ENCODE results near the gene ATG7. TPM values are rescaled to one million over a fixed set of nuclear protein-coding genes. Genes with fewer than 3 reads are reported as not detected.
A peak's percentile ranks its signal among the peaks of the same experiment; 100 is the strongest.
"Not testable (repeated sequence)": the region's sequence is repeated elsewhere in the genome, so short reads cannot be mapped to it uniquely, and the experiment has no call there.

The ATG7 gene
- total RNA-seq, 1 experiment from 2014 or later: 35.2 TPM

- Histone ChIP-seq H3K27me3 (ENCODE audit: control insufficient read depth, insufficient read depth, low read length) (no peaks in the 10 kb centered on the region), H3K36me3 (replicated peaks; ENCODE audit: control insufficient read depth, insufficient read depth, low read length) (no peaks in the 10 kb centered on the region), H3K4me3 (ENCODE audit: insufficient read depth, low read depth, low read length) (no peak overlapping the region)
- no peak for DNase-seq
These were observed 226.4 kb downstream of the ATG7 start for GRCh38 chr3:11498646-11499045.

GRCh38 chr3:11499144-11499543 is 226.9 kb downstream of the ATG7 start:
- Histone ChIP-seq H3K4me3 (ENCODE audit: insufficient read depth, low read depth, low read length) (no peak overlapping the region), H3K36me3 (replicated peaks; ENCODE audit: control insufficient read depth, insufficient read depth, low read length) (no peaks in the 10 kb centered on the region), H3K27me3 (ENCODE audit: control insufficient read depth, insufficient read depth, low read length) (no peaks in the 10 kb centered on the region)
- no peak for DNase-seq

GRCh38 chr3:11502413-11502812 is 230.2 kb downstream of the ATG7 start:
- not testable (repeated sequence) for H3K4me3 ChIP-seq (ENCODE audit: insufficient read depth, low read depth, low read length); H3K27me3 ChIP-seq (ENCODE audit: control insufficient read depth, insufficient read depth, low read length); H3K36me3 ChIP-seq (replicated peaks; ENCODE audit: control insufficient read depth, insufficient read depth, low read length); DNase-seq

GRCh38 chr3:11507719-11508118 is 235.5 kb downstream of the ATG7 start:
- H3K27me3 ChIP-seq (ENCODE audit: control insufficient read depth, insufficient read depth, low read length): no peaks in the 10 kb centered on the region
- H3K4me3 ChIP-seq (ENCODE audit: insufficient read depth, low read depth, low read length): no peak overlapping the region
- no peaks in the 10 kb centered on the region for H3K36me3 ChIP-seq (replicated peaks; ENCODE audit: control insufficient read depth, insufficient read depth, low read length)
- no peak for DNase-seq

- DNase-seq: no peak
- Histone ChIP-seq H3K4me3 (ENCODE audit: insufficient read depth, low read depth, low read length) (no peak overlapping the region), H3K36me3 (replicated peaks; ENCODE audit: control insufficient read depth, insufficient read depth, low read length) (no peaks in the 10 kb centered on the region), H3K27me3 (ENCODE audit: control insufficient read depth, insufficient read depth, low read length) (no peaks in the 10 kb centered on the region)
These were observed 236.4 kb downstream of the ATG7 start for GRCh38 chr3:11508346-11509172.

GRCh38 chr3:11509173-11510000 is 237.2 kb downstream of the ATG7 start:
- no peaks in the 10 kb centered on the region for H3K36me3 ChIP-seq (replicated peaks; ENCODE audit: control insufficient read depth, insufficient read depth, low read length)
- H3K4me3 ChIP-seq (ENCODE audit: insufficient read depth, low read depth, low read length): no peak overlapping the region
- no peaks in the 10 kb centered on the region for H3K27me3 ChIP-seq (ENCODE audit: control insufficient read depth, insufficient read depth, low read length)
- DNase-seq: peak; percentile 65

GRCh38 chr3:11510001-11510340 is 237.8 kb downstream of the ATG7 start:
- H3K27me3 ChIP-seq (ENCODE audit: control insufficient read depth, insufficient read depth, low read length): no peaks in the 10 kb centered on the region
- DNase-seq: peak; percentile 36
- H3K36me3 ChIP-seq (replicated peaks; ENCODE audit: control insufficient read depth, insufficient read depth, low read length): no peaks in the 10 kb centered on the region
- H3K4me3 ChIP-seq (ENCODE audit: insufficient read depth, low read depth, low read length): no peak overlapping the region

- Histone ChIP-seq H3K36me3 (replicated peaks; ENCODE audit: control insufficient read depth, insufficient read depth, low read length) (no peaks in the 10 kb centered on the region), H3K27me3 (ENCODE audit: control insufficient read depth, insufficient read depth, low read length) (no peaks in the 10 kb centered on the region), H3K4me3 (ENCODE audit: insufficient read depth, low read depth, low read length) (no peak overlapping the region)
- DNase-seq: no peak
These were observed 238.2 kb downstream of the ATG7 start for GRCh38 chr3:11510356-11510755.

GRCh38 chr3:11511606-11512005 is 239.4 kb downstream of the ATG7 start:
- DNase-seq; H3K27me3 ChIP-seq (ENCODE audit: control insufficient read depth, insufficient read depth, low read length); H3K36me3 ChIP-seq (replicated peaks; ENCODE audit: control insufficient read depth, insufficient read depth, low read length); H3K4me3 ChIP-seq (ENCODE audit: insufficient read depth, low read depth, low read length): not testable (repeated sequence)

- not testable (repeated sequence) for H3K4me3 ChIP-seq (ENCODE audit: insufficient read depth, low read depth, low read length); H3K27me3 ChIP-seq (ENCODE audit: control insufficient read depth, insufficient read depth, low read length); DNase-seq; H3K36me3 ChIP-seq (replicated peaks; ENCODE audit: control insufficient read depth, insufficient read depth, low read length)
These were observed 241.1 kb downstream of the ATG7 start for GRCh38 chr3:11513125-11513816.

- DNase-seq: no peak
- H3K27me3 ChIP-seq (ENCODE audit: control insufficient read depth, insufficient read depth, low read length): no peaks in the 10 kb centered on the region
- no peak overlapping the region for H3K4me3 ChIP-seq (ENCODE audit: insufficient read depth, low read depth, low read length)
- H3K36me3 ChIP-seq (replicated peaks; ENCODE audit: control insufficient read depth, insufficient read depth, low read length): no peaks in the 10 kb centered on the region
These were observed 241.6 kb downstream of the ATG7 start for GRCh38 chr3:11513817-11514135.

GRCh38 chr3:11514191-11514821 is 242.1 kb downstream of the ATG7 start:
- DNase-seq: no peak
- H3K4me3 ChIP-seq (ENCODE audit: insufficient read depth, low read depth, low read length): no peak overlapping the region
- H3K27me3 ChIP-seq (ENCODE audit: control insufficient read depth, insufficient read depth, low read length): no peaks in the 10 kb centered on the region
- no peaks in the 10 kb centered on the region for H3K36me3 ChIP-seq (replicated peaks; ENCODE audit: control insufficient read depth, insufficient read depth, low read length)

GRCh38 chr3:11517601-11518000 is 245.4 kb downstream of the ATG7 start:
- H3K36me3 ChIP-seq (replicated peaks; ENCODE audit: control insufficient read depth, insufficient read depth, low read length): no peaks in the 10 kb centered on the region
- no peaks in the 10 kb centered on the region for H3K27me3 ChIP-seq (ENCODE audit: control insufficient read depth, insufficient read depth, low read length)
- DNase-seq: no peak
- no peak overlapping the region for H3K4me3 ChIP-seq (ENCODE audit: insufficient read depth, low read depth, low read length)

GRCh38 chr3:11521167-11521566 is 249.0 kb downstream of the ATG7 start:
- Histone ChIP-seq H3K27me3 (ENCODE audit: control insufficient read depth, insufficient read depth, low read length) (no peaks in the 10 kb centered on the region), H3K36me3 (replicated peaks; ENCODE audit: control insufficient read depth, insufficient read depth, low read length) (no peaks in the 10 kb centered on the region)
- DNase-seq: peak; percentile 20

More at GRCh38 chr3:11521167-11521566, 249.0 kb downstream of the ATG7 start:
- no peak overlapping the region for H3K4me3 ChIP-seq (ENCODE audit: insufficient read depth, low read depth, low read length)

All from H7 (cell line).